Body of pancreas (tissue), 4 donors: Measurements from ENCODE around the gene CCND2.

Experiments used
- CTCF ChIP-seq, 7 experiments: fragments of 450-650 bp in 4 of 7; fragments of 200-600 bp in 3 of 7; sonication (generic) in 3 of 7; IDR thresholded peaks; one replicate each; pipeline ENCODE4 v1.5.1; 2016 to 2019; ENCODE audit warnings: antibody characterized with exemption in 7 of 7
- POLR2A ChIP-seq, 3 donors: fragments of 450-650 bp; IDR thresholded peaks; one replicate each; pipeline ENCODE4 v1.6.1; 2016; ENCODE audit warnings: antibody characterized with exemption in 3 of 3, mild to moderate bottlenecking in 2 of 3

GRCh38 chr12:4279198-4279690, 5.7 kb downstream of the CCND2 start:
- no peak for TF ChIP-seq CTCF (IDR thresholded peaks at IDR 0.05)
- TF ChIP-seq POLR2A (IDR thresholded peaks at IDR 0.05) = no peak
